CD8-positive, alpha-beta memory T cell (primary cell): ENCODE results near the gene C11orf91. TPM values are rescaled to one million over a fixed set of nuclear protein-coding genes. Genes with fewer than 3 reads are reported as not detected.

Source experiments
- CTCF ChIA-PET: fragments of 350-600 bp; sonication (Branson Sonifier 250); formaldehyde crosslinking; loops from one replicate; lab custom pipeline; 2021; ENCODE audit warnings: antibody characterized with exemption; lab: Charles Lee
- POLR2A ChIA-PET: fragments of 350-600 bp; sonication (Branson Sonifier 250); formaldehyde crosslinking; loops from one replicate; lab custom pipeline; 2021; ENCODE audit warnings: antibody characterized with exemption; lab: Charles Lee
- DNase-seq, 5 donors: peaks; one replicate each; pipeline versions ENCODE4 v3.0.0 to v3.0.0-alpha.2; 2020 to 2022; ENCODE audit warnings: mixed read lengths in 1 of 5
- H3K27ac ChIP-seq: one replicate; pipeline ENCODE4 v1.7.0; 2013; ENCODE audit warnings: low read depth, mild to moderate bottlenecking, low read length, moderate library complexity
- H3K27me3 ChIP-seq: 2 replicates; pipeline ENCODE4 v1.7.0; 2013; ENCODE audit warnings: low read length, mild to moderate bottlenecking; ENCODE audit not compliant: insufficient read depth, poor library complexity, severe bottlenecking
- H3K36me3 ChIP-seq: 2 replicates; pipeline ENCODE4 v1.7.0; 2013; ENCODE audit warnings: mild to moderate bottlenecking, low read length, moderate library complexity; ENCODE audit not compliant: insufficient read depth
- H3K4me1 ChIP-seq: 2 replicates; pipeline ENCODE4 v1.7.0; 2013; ENCODE audit warnings: mild to moderate bottlenecking, low read length, moderate library complexity; ENCODE audit not compliant: insufficient read depth
- H3K4me3 ChIP-seq: 2 replicates; pipeline ENCODE4 v1.7.0; 2013; ENCODE audit warnings: mild to moderate bottlenecking, low read length
- H3K9me3 ChIP-seq: 2 replicates; pipeline ENCODE4 v1.7.0; 2013; ENCODE audit warnings: mild to moderate bottlenecking, low read length
- H3K27ac Mint-ChIP-seq, 8 donors: one replicate each; pipeline ENCODE4 v1.8.0; 2020 to 2021; ENCODE audit warnings: mixed read lengths in 8 of 8, mild to moderate bottlenecking in 6 of 8, inconsistent platforms in 3 of 8, moderate library complexity in 3 of 8
- H3K27me3 Mint-ChIP-seq, 2 donors: one replicate each; pipeline ENCODE4 v1.8.0; 2020 to 2021; ENCODE audit warnings: mixed read lengths in 2 of 2, mild to moderate bottlenecking in 1 of 2, moderate library complexity in 1 of 2
- H3K36me3 Mint-ChIP-seq, 3 donors: one replicate each; pipeline ENCODE4 v1.8.0; 2020 to 2021; ENCODE audit warnings: mixed read lengths in 3 of 3, inconsistent platforms in 1 of 3, mild to moderate bottlenecking in 1 of 3
- H3K4me1 Mint-ChIP-seq, 3 donors: one replicate each; pipeline ENCODE4 v1.8.0; 2020 to 2021; ENCODE audit warnings: mixed read lengths in 3 of 3, inconsistent platforms in 1 of 3, mild to moderate bottlenecking in 1 of 3
- H3K4me3 Mint-ChIP-seq, 7 donors: one replicate each; pipeline ENCODE4 v1.8.0; 2020 to 2021; ENCODE audit warnings: mixed read lengths in 7 of 7, mild to moderate bottlenecking in 6 of 7, moderate library complexity in 4 of 7, inconsistent platforms in 2 of 7
- H3K9me3 Mint-ChIP-seq, 5 donors: one replicate each; pipeline ENCODE4 v1.8.0; 2020 to 2022; ENCODE audit warnings: mixed read lengths in 5 of 5, mild to moderate bottlenecking in 3 of 5, moderate library complexity in 2 of 5, inconsistent platforms in 1 of 5
- polyA plus RNA-seq: library from polyadenylated mRNA; unstranded; fragments of 300-500 nt; fragmentation: Illumina TruSeq; gene quantifications from one replicate; pipeline ENCODE4 v1.2.3, GENCODE V29; 2021
- total RNA-seq, 2 experiments: library from RNA; stranded (reverse); gene quantifications; one replicate each; pipeline ENCODE4 v1.2.3, GENCODE V29; 2021

Gene C11orf91
- total and polyA plus RNA-seq, 3 experiments from 2014 or later, result not detected

- no peaks in the 10 kb centered on the region for H3K4me1 ChIP-seq
- Mint-ChIP-seq H3K27ac (no peak overlapping the region), H3K27me3 (peaks cover 6 to 36% of the 10 kb centered on the region in 2 donors), H3K4me1 (no peaks in the 10 kb centered on the region), H3K9me3 (no peaks in the 10 kb centered on the region), H3K36me3 (no peaks in the 10 kb centered on the region), H3K4me3 (no peak overlapping the region)
- no peaks in the 10 kb centered on the region for H3K36me3 ChIP-seq
- ChIA-PET POLR2A (no interaction called here), CTCF (no interaction called here)
- no peak for DNase-seq
- H3K4me3 ChIP-seq, result no peak overlapping the region
- H3K9me3 ChIP-seq, result no peaks in the 10 kb centered on the region
- H3K27ac ChIP-seq, result no peak overlapping the region
- no peaks in the 10 kb centered on the region for H3K27me3 ChIP-seq
These were observed 48.2 kb downstream of the C11orf91 start for GRCh38 chr11:33652431-33652830.

GRCh38 chr11:33651990-33652389 lies 48.6 kb downstream of the C11orf91 start:
- no peak overlapping the region for H3K27ac Mint-ChIP-seq
- POLR2A ChIA-PET, result no interaction called here
- no peak overlapping the region for H3K4me3 ChIP-seq
- DNase-seq, result no peak
- H3K27me3 ChIP-seq, result no peaks in the 10 kb centered on the region
- no peak overlapping the region for H3K4me3 Mint-ChIP-seq
- no peaks in the 10 kb centered on the region for H3K36me3 ChIP-seq
- H3K9me3 Mint-ChIP-seq, result no peaks in the 10 kb centered on the region
- CTCF ChIA-PET, result no interaction called here
- no peaks in the 10 kb centered on the region for H3K4me1 ChIP-seq
- H3K36me3 Mint-ChIP-seq, result no peaks in the 10 kb centered on the region
- H3K27ac ChIP-seq, result no peak overlapping the region
- no peaks in the 10 kb centered on the region for H3K4me1 Mint-ChIP-seq
- peaks cover 4 to 36% of the 10 kb centered on the region in 2 donors for H3K27me3 Mint-ChIP-seq
- H3K9me3 ChIP-seq, result no peaks in the 10 kb centered on the region

GRCh38 chr11:33651555-33651954 lies 49.1 kb downstream of the C11orf91 start:
- H3K4me1 ChIP-seq, result no peaks in the 10 kb centered on the region
- no peaks in the 10 kb centered on the region for H3K27me3 ChIP-seq
- H3K9me3 Mint-ChIP-seq, result no peaks in the 10 kb centered on the region
- peaks cover 4 to 36% of the 10 kb centered on the region in 2 donors for H3K27me3 Mint-ChIP-seq
- ChIA-PET CTCF (no interaction called here), POLR2A (no interaction called here)
- no peaks in the 10 kb centered on the region for H3K9me3 ChIP-seq
- H3K27ac Mint-ChIP-seq, result no peak overlapping the region
- H3K4me3 Mint-ChIP-seq, result no peak overlapping the region
- no peak overlapping the region for H3K4me3 ChIP-seq
- no peaks in the 10 kb centered on the region for H3K4me1 Mint-ChIP-seq
- no peak overlapping the region for H3K27ac ChIP-seq
- DNase-seq, result no peak
- H3K36me3 ChIP-seq, result no peaks in the 10 kb centered on the region
- H3K36me3 Mint-ChIP-seq, result no peaks in the 10 kb centered on the region

- Mint-ChIP-seq H3K9me3 (no peaks in the 10 kb centered on the region), H3K4me1 (no peaks in the 10 kb centered on the region), H3K27ac (no peak overlapping the region), H3K27me3 (peaks cover 4 to 22% of the 10 kb centered on the region in 2 donors), H3K4me3 (no peak overlapping the region), H3K36me3 (no peaks in the 10 kb centered on the region)
- ChIA-PET POLR2A (no interaction called here), CTCF (interaction anchor here (1.9 kb wide), 1 partner anchor 13 kb away, joined by 4 read pairs; no protein-coding TSS in a partner anchor)
- no peak for DNase-seq
- Histone ChIP-seq H3K9me3 (no peaks in the 10 kb centered on the region), H3K36me3 (no peaks in the 10 kb centered on the region), H3K27me3 (no peaks in the 10 kb centered on the region), H3K4me3 (no peak overlapping the region), H3K27ac (no peak overlapping the region), H3K4me1 (no peaks in the 10 kb centered on the region)
These were observed 50.7 kb downstream of the C11orf91 start for GRCh38 chr11:33649944-33650343.

Other genes with a start within 250 kb of the C11orf91 start
- gene CD59, start 35.6 kb upstream of the C11orf91 start, total RNA-seq, result 10 to 100 TPM; 25.2 to 28.0 TPM
- gene CD59, start 35.6 kb upstream of the C11orf91 start, polyA plus RNA-seq, result 40.4 TPM
- gene FBXO3, start 73.7 kb upstream of the C11orf91 start, total RNA-seq, result 10 to 100 TPM; 16.7 to 17.1 TPM
- 33.4 TPM for gene FBXO3, start 73.7 kb upstream of the C11orf91 start, polyA plus RNA-seq
- gene LMO2, start 191.2 kb upstream of the C11orf91 start, total RNA-seq, result under 1 TPM; 0.13 to 0.53 TPM
- not detected for gene LMO2, start 191.2 kb upstream of the C11orf91 start, polyA plus RNA-seq